GM12873 (cell line): ENCODE data around the gene KRT79.
A peak's percentile ranks its signal among the peaks of the same experiment; 100 is the strongest.

Experiments used
- TF ChIP-seq, protein P1 (sequence below): IDR thresholded peaks from 2 replicates; pipeline ENCODE4 v1.5.1; 2012; ENCODE audit warnings: low read depth, mild to moderate bottlenecking, moderate library complexity, low read length, control low read depth; ENCODE audit not compliant: insufficient read depth; ENCODE audit errors: missing control alignments

KRT79 gene

DNA sequence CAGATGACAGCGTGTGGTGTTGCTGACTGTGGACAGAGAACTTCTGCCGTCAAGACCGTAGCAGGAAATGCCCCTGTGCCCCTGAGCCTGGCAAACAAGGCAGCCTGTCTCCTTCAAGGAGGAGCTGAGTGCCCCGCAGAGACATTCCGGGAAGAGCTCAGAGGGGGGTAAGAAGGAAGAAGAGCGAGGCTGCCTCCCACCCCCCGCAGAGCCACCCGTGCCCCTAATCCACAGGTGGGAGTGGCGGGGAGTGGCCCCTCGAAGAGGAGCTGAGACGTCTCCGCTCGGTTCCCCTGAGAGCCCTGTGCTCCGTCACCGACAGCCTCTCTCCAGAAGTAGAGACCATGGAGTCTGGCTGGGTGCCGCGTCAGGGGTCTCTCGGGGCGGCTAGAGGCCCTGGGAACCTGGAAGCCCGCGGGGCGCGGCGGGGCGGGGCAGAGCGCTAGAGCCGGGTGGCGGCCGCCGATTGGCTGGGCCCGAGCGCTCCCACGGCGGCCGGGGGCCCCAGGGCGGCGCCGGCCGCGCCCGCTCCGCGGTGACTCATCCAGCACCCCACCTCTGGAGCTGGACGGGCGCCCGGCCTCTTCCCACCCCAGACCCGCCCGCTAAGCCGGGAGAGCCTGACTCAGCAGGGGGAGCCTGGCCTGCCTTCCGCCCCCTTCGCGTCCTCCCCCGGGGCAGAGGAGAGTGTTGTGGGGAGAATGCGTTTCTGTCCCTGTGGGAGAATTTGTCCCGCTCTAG, 39.9 kb upstream of the KRT79 start:
- TF ChIP-seq, protein P1, sequence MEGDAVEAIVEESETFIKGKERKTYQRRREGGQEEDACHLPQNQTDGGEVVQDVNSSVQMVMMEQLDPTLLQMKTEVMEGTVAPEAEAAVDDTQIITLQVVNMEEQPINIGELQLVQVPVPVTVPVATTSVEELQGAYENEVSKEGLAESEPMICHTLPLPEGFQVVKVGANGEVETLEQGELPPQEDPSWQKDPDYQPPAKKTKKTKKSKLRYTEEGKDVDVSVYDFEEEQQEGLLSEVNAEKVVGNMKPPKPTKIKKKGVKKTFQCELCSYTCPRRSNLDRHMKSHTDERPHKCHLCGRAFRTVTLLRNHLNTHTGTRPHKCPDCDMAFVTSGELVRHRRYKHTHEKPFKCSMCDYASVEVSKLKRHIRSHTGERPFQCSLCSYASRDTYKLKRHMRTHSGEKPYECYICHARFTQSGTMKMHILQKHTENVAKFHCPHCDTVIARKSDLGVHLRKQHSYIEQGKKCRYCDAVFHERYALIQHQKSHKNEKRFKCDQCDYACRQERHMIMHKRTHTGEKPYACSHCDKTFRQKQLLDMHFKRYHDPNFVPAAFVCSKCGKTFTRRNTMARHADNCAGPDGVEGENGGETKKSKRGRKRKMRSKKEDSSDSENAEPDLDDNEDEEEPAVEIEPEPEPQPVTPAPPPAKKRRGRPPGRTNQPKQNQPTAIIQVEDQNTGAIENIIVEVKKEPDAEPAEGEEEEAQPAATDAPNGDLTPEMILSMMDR: no peak

DNA sequence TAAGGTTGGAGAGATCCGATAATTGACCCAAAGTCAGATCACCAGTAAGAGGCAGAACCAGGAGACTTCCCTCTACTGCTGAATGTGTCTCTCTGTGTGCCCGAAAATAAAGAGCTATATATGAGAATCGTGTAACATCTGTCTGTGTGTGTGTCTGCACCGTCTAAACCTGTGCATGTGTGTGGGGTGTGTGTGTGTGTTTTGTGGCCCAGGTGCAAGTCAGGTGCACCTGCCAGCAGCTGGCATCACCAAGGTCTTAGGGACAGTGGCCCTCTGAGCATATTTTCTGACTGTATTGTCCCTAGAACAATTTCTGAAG, 39.4 kb upstream of the KRT79 start:
- TF ChIP-seq, protein P1: no peak

DNA sequence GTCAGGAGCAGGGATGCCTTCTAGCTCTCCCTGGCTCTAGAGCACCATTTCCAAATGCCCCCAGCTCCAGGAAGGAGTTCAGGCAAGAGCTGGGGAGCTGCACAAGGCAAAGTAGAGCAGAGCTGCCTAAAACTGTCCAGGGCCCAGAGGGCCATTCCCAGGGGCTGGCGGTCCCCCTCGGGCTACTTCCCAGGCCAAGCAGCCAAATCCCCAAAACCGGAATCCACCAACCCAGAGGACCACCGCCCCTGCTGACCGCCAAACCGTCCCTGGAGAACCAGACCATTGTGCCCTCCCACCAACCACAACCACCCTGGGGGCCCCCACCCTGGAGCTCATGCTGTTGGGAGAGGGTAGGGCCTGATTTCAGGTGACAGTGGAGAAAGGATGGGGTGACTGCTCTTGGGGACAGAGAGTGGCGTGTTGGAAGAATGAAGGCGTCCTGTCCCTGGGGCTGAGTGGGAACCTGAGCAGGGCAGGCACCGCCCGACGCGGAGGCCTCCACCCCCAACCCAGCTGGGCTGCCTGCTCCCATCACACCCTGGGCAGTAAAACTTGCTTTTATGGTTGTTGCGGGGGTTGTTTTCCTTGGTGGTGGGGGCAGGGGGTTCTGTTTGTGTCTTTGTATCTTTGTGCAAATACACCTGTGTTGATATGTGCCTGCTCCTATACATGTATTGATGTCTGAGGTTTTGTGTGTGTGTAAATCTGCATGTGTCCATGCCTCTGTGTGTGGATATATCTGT, 38.7 kb upstream of the KRT79 start:
- TF ChIP-seq, protein P1: no peak

DNA sequence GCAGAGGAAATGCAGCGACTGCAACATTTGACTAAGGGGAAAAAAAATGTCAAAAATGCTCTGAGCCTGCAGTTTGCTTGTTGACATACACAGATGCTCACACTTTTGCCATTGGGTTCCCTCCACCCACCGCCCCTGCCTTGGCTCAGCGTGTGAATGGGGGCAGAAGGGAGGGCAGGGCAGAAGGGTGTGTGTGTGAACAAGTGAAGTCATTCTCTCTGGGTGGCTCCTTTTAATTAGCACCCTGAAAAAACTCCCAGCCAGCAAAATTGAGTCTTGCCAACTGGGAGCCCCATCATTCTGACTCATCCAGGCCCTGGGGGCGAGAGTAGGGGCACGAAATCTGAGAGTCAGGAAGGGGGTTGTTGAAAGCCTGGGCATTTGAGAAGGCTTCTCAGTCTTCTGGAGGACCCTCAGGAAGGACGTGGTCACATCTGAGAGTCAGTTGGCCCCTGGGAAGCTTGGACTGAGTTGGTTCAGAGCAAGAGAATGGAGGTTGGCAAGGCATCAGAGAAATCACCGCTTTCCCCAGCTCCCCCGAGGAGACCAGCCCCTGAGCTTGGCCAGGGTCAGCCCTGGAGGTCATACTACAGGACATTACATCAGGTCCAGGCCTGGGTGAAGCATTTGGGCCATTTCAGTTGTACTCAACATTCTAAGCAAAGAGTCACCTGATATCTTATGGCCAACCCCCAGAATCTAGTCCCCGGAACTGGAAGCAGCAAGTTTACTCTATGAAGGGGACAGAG, 37.4 kb upstream of the KRT79 start:
- TF ChIP-seq, protein P1: no peak

DNA sequence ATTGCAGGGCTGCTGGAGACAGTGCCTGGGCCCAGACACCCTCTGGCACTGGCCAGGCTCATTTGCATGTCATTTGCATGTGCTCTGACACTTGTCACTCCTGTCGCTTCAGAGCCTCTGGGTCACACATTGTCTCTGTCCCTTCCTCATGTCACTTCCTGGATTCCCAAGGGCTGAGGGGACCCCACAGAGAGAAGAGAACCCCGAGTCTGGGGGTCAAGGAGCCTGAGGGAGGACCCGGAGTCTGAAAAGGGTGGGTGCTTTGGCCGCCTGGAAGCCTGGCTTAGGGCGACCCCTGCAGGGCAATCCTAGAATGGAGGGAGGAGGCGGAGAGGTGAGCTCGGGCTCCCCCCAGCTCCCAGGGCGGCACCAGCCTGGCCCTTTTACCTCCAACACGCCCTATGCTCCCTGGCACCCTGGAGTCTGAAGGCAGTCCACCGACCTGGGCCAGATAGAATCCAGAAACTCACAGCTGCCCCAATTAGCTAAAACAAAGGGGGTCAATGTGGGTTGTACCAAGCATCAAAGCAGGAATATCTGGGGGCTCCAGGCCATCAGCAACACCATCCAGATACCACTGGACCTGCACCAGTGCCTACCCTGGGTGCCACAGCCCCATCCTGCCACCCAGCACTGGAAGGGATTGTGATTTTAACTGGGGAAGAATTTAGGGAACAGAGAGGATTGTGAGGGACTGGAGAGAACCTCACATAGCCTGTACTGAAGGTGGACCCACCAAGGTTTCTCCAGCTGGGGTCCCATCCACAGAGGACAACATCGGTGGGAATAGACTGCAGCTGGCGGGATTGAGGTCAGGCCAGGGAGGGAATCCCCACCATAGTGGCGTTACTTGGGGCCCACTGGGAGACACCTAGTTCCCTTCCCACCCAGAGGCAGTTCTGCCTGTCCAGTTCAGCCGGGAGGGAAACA, 36.5 kb upstream of the KRT79 start:
- TF ChIP-seq, protein P1: peak; percentile 91

DNA sequence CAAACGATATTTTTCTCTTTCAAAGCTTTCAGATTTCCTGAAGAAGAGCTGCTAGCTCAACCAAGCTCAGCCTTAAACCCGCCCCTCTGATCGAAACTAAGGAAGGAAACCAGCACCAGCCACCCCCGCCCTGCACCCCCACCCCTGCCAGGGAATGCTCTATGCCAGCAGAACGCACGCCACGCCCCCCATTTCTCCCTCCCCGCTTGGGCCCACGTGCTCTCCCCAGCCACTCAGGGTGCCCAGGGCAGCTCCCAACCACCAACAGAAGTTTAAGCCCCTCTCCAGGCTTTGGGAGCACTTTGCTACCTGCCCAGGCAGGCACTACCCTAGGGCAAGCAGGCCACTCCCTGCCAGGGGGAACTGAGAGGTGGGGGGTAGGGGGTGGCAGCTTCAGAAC, 33.5 kb upstream of the KRT79 start:
- TF ChIP-seq, protein P1: no peak

DNA sequence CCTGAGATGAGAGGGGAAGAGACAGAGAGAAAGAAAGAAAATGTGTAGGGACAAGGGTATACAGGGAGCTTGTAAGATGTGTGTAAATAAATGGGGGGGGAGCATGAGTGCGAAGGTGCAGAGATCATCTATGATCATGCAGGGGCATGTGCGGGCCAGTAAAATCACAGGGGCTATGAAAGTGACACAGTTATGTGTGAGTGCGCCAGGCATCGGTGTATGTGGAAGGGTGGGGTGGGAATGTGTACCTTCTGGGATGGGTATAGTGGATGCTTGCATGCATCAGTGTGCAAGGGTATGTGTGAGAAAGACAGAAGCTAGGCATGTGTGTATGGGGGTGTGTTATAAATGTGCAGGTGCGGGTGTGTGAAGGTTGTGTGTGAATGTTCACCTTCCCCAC, 33.0 kb upstream of the KRT79 start:
- TF ChIP-seq, protein P1: no peak
